Heart left ventricle (tissue), 16 donors: ENCODE data around the gene TEDC2. TPM values are rescaled to one million over a fixed set of nuclear protein-coding genes. Genes with fewer than 3 reads are reported as not detected.

Experiments used
- ATAC-seq, 4 donors: fragments of 200-7000 bp; cut with Tn5 transposase; one replicate each; pipeline ENCODE4 v1.9.1; 2020 to 2022; ENCODE audit warnings: moderate library complexity in 4 of 4, mild to moderate bottlenecking in 3 of 4, moderate number of reproducible peaks in 1 of 4
- DNase-seq, 5 donors: peaks; one replicate each; pipeline ENCODE4 v3.0.0-alpha.2; 2020
- H3K27ac ChIP-seq, 12 donors: fragments of 200-600 bp; sonication (generic) in 4 of 12; one replicate each; pipeline versions ENCODE4 v1.5.0 to v1.8.0; 2016 to 2022; ENCODE audit warnings: mild to moderate bottlenecking in 2 of 12
- H3K27me3 ChIP-seq, 9 donors: fragments of 200-600 bp; sonication (generic) in 2 of 9; one replicate each; pipeline versions ENCODE4 v1.5.1 to v1.8.0; 2016 to 2022; ENCODE audit warnings: mild to moderate bottlenecking in 3 of 9
- H3K36me3 ChIP-seq, 9 donors: fragments of 200-600 bp; sonication (generic) in 2 of 9; one replicate each; pipeline versions ENCODE4 v1.5.0 to v1.8.0; 2018 to 2022; ENCODE audit warnings: mild to moderate bottlenecking in 2 of 9
- H3K4me1 ChIP-seq, 12 donors: fragments of 200-600 bp; sonication (generic) in 4 of 12; one replicate each; pipeline versions ENCODE4 v1.5.0 to v1.8.0; 2016 to 2022; ENCODE audit warnings: mild to moderate bottlenecking in 3 of 12
- H3K4me3 ChIP-seq, 12 donors: fragments of 200-600 bp; sonication (generic) in 4 of 12; one replicate each; pipeline versions ENCODE4 v1.5.0 to v1.8.0; 2017 to 2022; ENCODE audit warnings: mild to moderate bottlenecking in 9 of 12, moderate library complexity in 4 of 12
- H3K9me3 ChIP-seq, 12 donors: fragments of 200-600 bp; sonication (generic) in 4 of 12; one replicate each; pipeline versions ENCODE4 v1.5.0 to v1.8.0; 2016 to 2022; ENCODE audit warnings: mild to moderate bottlenecking in 1 of 12
- CTCF ChIP-seq, 12 donors: fragments of 200-600 bp; sonication (generic) in 4 of 12; IDR thresholded peaks; one replicate each; pipeline versions ENCODE4 v1.5.0 to v1.8.0; 2018 to 2022; ENCODE audit warnings: antibody characterized with exemption in 12 of 12, mild to moderate bottlenecking in 5 of 12
- POLR2A ChIP-seq, 2 donors: fragments of 450-650 bp; IDR thresholded peaks; one replicate each; pipeline ENCODE4 v1.6.1; 2017; ENCODE audit warnings: antibody characterized with exemption in 2 of 2, mild to moderate bottlenecking in 2 of 2, moderate library complexity in 2 of 2
- WGBS, 4 donors: extraction: QIAGEN DNeasy Blood & Tissue Kit in 2 of 4; methylation state at CpG; one replicate each; pipeline versions ENCODE4 v1.1.5 to v1.1.7; 2013 to 2018; 5-methylcytosine and 5-hydroxymethylcytosine counted together
- intact Hi-C, 10 donors: fragments of 100-400 bp; cut with DNase I; formaldehyde crosslinking; loops; one replicate each; pipeline versions ENCODE4 v1.11.1 to v1.14.2; 2022
- polyA plus RNA-seq, 2 donors: library from polyadenylated mRNA; stranded (reverse); fragments of 200-250 nt; gene quantifications; one replicate each; pipeline ENCODE4 v1.2.3, GENCODE V29; 2013
- total RNA-seq, 9 donors: library from RNA; depleted of rRNA in 2 of 9; stranded (reverse); fragments of >200 nt in 2 of 9; fragmentation: NEBNext Ultra II Directional in 3 of 9; extraction: Animal tissue kit (Norgen Biotek cat#: 25700) in 3 of 9; gene quantifications; one replicate each; pipeline versions ENCODE4 v1.1.0 to v1.2.4, GENCODE V29; 2016 to 2023
- donor health status: ischemic (EF 13 %, LVEDD 7.1; RV severe dilation, severe dysfunction).
- donor health status: healthy with polysubstance abuse.
- donor health status: DM: no; HTN: yes; CAD: no.
- donor health status: DM: no; HTN: no; CAD: no.
- donor health status: ischemic (EF 25% LVEDD 6.9; RV normal size, moderate dysfunction).
- donor health status: ischemic (EF 25% LVEDD 5.7; RV mildly dilated, moderate dysfunction).
- donor health status: healthy.
- donor health status: DM: yes; HTN: yes; CAD: no.
- donor health status: ischemic (EF 35%, LVEDD 5.7; RV mildly dilated, moderate dysfunction).
- donor health status: nonischemic (EF 11% LVEDD 7.7; RV severe dilation, severe dysfunction).
- donor health status: DM: yes; HTN: yes; CAD: no.
- donor health status: PGD.
- donor health status: ischemic (EF 29% LVEDD 5.4; RV normal size, mild dysfunction).
- donor health status: nonischemic (EF 23%, LVEDD 6.1; RV moderate dilation, normal function).

Gene TEDC2
- total and polyA plus RNA-seq, 11 donors = 0.46 to 4.9 (median 1.2) TPM; not detected in 1

GRCh38 chr16:2468725-2469398, 9.0 kb downstream of the TEDC2 start:
- 10 to 29% (median 21%) methylated on average over 7 to 14 of the region's 14 CpGs for WGBS, 4 donors
- no peak overlapping the region for H3K27ac ChIP-seq
- no peaks in the 10 kb centered on the region for H3K9me3 ChIP-seq
- DNase-seq = peak in 2 of 5 donors; percentile 45 to 65
- intact Hi-C loops = no loop called here
- ATAC-seq = peak in 1 of 4 donors; percentile 46
- H3K4me3 ChIP-seq = peak overlapping the region in 5 of 12 donors; percentile 57 to 72 (median 65)
- H3K27me3 ChIP-seq = peaks cover 11 to 65% (median 33%) of the 10 kb centered on the region in 9 donors
- H3K36me3 ChIP-seq = no peaks in the 10 kb centered on the region
- peaks cover 9 to 53% (median 33%) of the 10 kb centered on the region in 12 donors for H3K4me1 ChIP-seq
- TF ChIP-seq CTCF (IDR thresholded peaks at IDR 0.05) (no peak), POLR2A (IDR thresholded peaks at IDR 0.05) (no peak)

- intact Hi-C loops = no loop called here
Observed at GRCh38 chr16:2469399-2470233, 9.7 kb downstream of the TEDC2 start.

GRCh38 chr16:2470234-2470601, 10.3 kb downstream of the TEDC2 start:
- H3K27me3 ChIP-seq = peaks cover 11 to 65% (median 33%) of the 10 kb centered on the region in 9 donors
- no peak for DNase-seq
- intact Hi-C loops = no loop called here
- H3K4me1 ChIP-seq = peaks cover 9 to 63% (median 39%) of the 10 kb centered on the region in 12 donors
- no peak overlapping the region for H3K4me3 ChIP-seq
- no peak for ATAC-seq
- TF ChIP-seq CTCF (IDR thresholded peaks at IDR 0.05) (no peak), POLR2A (IDR thresholded peaks at IDR 0.05) (no peak)
- WGBS, 4 donors = 80 to 90% (median 86%) methylated on average over 7 of the region's 7 CpGs
- no peak overlapping the region for H3K27ac ChIP-seq
- H3K36me3 ChIP-seq = no peaks in the 10 kb centered on the region
- no peaks in the 10 kb centered on the region for H3K9me3 ChIP-seq

More at GRCh38 chr16:2469399-2470233, 9.7 kb downstream of the TEDC2 start:
- no peak for TF ChIP-seq CTCF (IDR thresholded peaks at IDR 0.05)
- TF ChIP-seq POLR2A (IDR thresholded peaks at IDR 0.05) = no peak
- no peaks in the 10 kb centered on the region for H3K36me3 ChIP-seq
- H3K4me3 ChIP-seq = no peak overlapping the region
- 51 to 63% (median 59%) methylated on average over 14 to 16 of the region's 16 CpGs for WGBS, 4 donors
- no peak for ATAC-seq
- H3K9me3 ChIP-seq = no peaks in the 10 kb centered on the region
- no peak overlapping the region for H3K27ac ChIP-seq
- H3K27me3 ChIP-seq = peaks cover 11 to 65% (median 33%) of the 10 kb centered on the region in 9 donors
- H3K4me1 ChIP-seq = peaks cover 9 to 61% (median 39%) of the 10 kb centered on the region in 12 donors
- DNase-seq = peak in 1 of 5 donors; percentile 56

- Histone ChIP-seq H3K4me1 (peaks cover 9 to 67% (median 40%) of the 10 kb centered on the region in 12 donors), H3K27me3 (peaks cover 11 to 65% (median 33%) of the 10 kb centered on the region in 9 donors), H3K36me3 (no peaks in the 10 kb centered on the region), H3K9me3 (no peaks in the 10 kb centered on the region), H3K4me3 (peak overlapping the region in 3 of 12 donors; percentile 5 to 48 (median 31)), H3K27ac (no peak overlapping the region)
- no peak for TF ChIP-seq CTCF (IDR thresholded peaks at IDR 0.05)
- TF ChIP-seq POLR2A (IDR thresholded peaks at IDR 0.05) = no peak
- ATAC-seq (no peak), DNase-seq (no peak)
- 39 to 63% (median 43%) methylated on average over 5 to 9 of the region's 9 CpGs for WGBS, 4 donors
- intact Hi-C loops = no loop called here
Observed at GRCh38 chr16:2470603-2471015, 10.7 kb downstream of the TEDC2 start.
